HEK293T (cell line): ENCODE measurements around the gene MS4A6E.
A peak's percentile ranks its signal among the peaks of the same experiment; 100 is the strongest.
"Not testable (repeated sequence)": the region's sequence is repeated elsewhere in the genome, so short reads cannot be mapped to it uniquely, and the experiment has no call there.

Experiments used
- CTCF ChIA-PET: fragments of 350-600 bp; formaldehyde crosslinking; extraction: SDS; loops from one replicate; lab custom pipeline; 2021; ENCODE audit warnings: antibody characterized with exemption, inconsistent platforms; lab: Yijun Ruan, JAX
- POLR2A ChIA-PET: fragments of 350-600 bp; formaldehyde crosslinking; extraction: SDS; loops from one replicate; lab custom pipeline; 2020; ENCODE audit warnings: antibody characterized with exemption, inconsistent platforms; lab: Yijun Ruan, JAX
- DNase-seq: peaks from one replicate; pipeline ENCODE4 v3.0.0; 2012; ENCODE audit warnings: mixed read lengths; ENCODE audit errors: extremely low spot score
- ARNT ChIP-seq: fragments of 450-650 bp; IDR thresholded peaks from 2 replicates; pipeline ENCODE4 v1.6.1; 2017; ENCODE audit warnings: mild to moderate bottlenecking
- BHLHE40 ChIP-seq: fragments of 450-650 bp; IDR thresholded peaks from 2 replicates; pipeline ENCODE4 v1.6.1; 2016; ENCODE audit warnings: mild to moderate bottlenecking, moderate library complexity, borderline replicate concordance
- CTBP1 ChIP-seq: fragments of 450-650 bp; IDR thresholded peaks from 2 replicates; pipeline ENCODE4 v1.6.1; 2016; ENCODE audit warnings: borderline replicate concordance
- ELF4 ChIP-seq: fragments of 450-650 bp; IDR thresholded peaks from 2 replicates; pipeline ENCODE4 v1.6.1; 2017; ENCODE audit warnings: antibody characterized with exemption
- FOXA1 ChIP-seq: fragments of 450-650 bp; IDR thresholded peaks from 2 replicates; pipeline ENCODE4 v1.6.1; 2016; ENCODE audit warnings: mild to moderate bottlenecking
- FOXK2 ChIP-seq: fragments of 450-650 bp; IDR thresholded peaks from 2 replicates; pipeline ENCODE4 v1.6.1; 2016; ENCODE audit warnings: mild to moderate bottlenecking
- FOXM1 ChIP-seq: fragments of 450-650 bp; IDR thresholded peaks from 2 replicates; pipeline ENCODE4 v1.6.1; 2017; ENCODE audit warnings: mild to moderate bottlenecking, borderline replicate concordance
- HDGF ChIP-seq: fragments of 450-650 bp; IDR thresholded peaks from 2 replicates; pipeline ENCODE4 v1.6.1; 2017; ENCODE audit warnings: antibody characterized with exemption, borderline replicate concordance
- L3MBTL2 ChIP-seq: fragments of 450-650 bp; conservative IDR thresholded peaks from 2 replicates; pipeline ENCODE4 v1.6.1; 2016; ENCODE audit warnings: mild to moderate bottlenecking
- LEF1 ChIP-seq: fragments of 450-650 bp; IDR thresholded peaks from 2 replicates; pipeline ENCODE4 v1.6.1; 2017; ENCODE audit warnings: mild to moderate bottlenecking, borderline replicate concordance
- NFRKB ChIP-seq: fragments of 450-650 bp; IDR thresholded peaks from 2 replicates; pipeline ENCODE4 v1.6.1; 2016; ENCODE audit warnings: mild to moderate bottlenecking, moderate library complexity
- PKNOX1 ChIP-seq: fragments of 450-650 bp; IDR thresholded peaks from 2 replicates; pipeline ENCODE4 v1.6.1; 2016
- SP1 ChIP-seq: fragments of 450-650 bp; IDR thresholded peaks from 2 replicates; pipeline ENCODE4 v1.6.1; 2017
- SUZ12 ChIP-seq: fragments of 450-650 bp; IDR thresholded peaks from 2 replicates; pipeline ENCODE4 v1.6.1; 2016; ENCODE audit warnings: mild to moderate bottlenecking
- TARDBP ChIP-seq: fragments of 450-650 bp; IDR thresholded peaks from 2 replicates; pipeline ENCODE4 v1.6.1; 2016
- ZNF384 ChIP-seq: fragments of 450-650 bp; IDR thresholded peaks from 2 replicates; pipeline ENCODE4 v1.6.1; 2016

MS4A6E gene

GRCh38 chr11:60360621-60361020 lies 33.6 kb downstream of the MS4A6E start:
- ChIA-PET POLR2A (no interaction called here), CTCF (interaction anchor here (0.9 kb wide), 1 partner anchor 92 kb away, joined by 3 read pairs; no protein-coding TSS in a partner anchor)
- TF ChIP-seq FOXM1: no peak
- DNase-seq: no peak

GRCh38 chr11:60362241-60362640 lies 35.2 kb downstream of the MS4A6E start:
- DNase-seq: no peak
- ChIA-PET POLR2A (no interaction called here), CTCF (no interaction called here)
- TF ChIP-seq CTBP1: no peak
- TF ChIP-seq BHLHE40: no peak

GRCh38 chr11:60363542-60364470 lies 36.8 kb downstream of the MS4A6E start:
- ChIA-PET CTCF (interaction anchor here (0.6 to 1.5 kb wide), 9 partner anchors 17 to 279 kb away, joined by 3 to 5 read pairs (median 3); no protein-coding TSS in a partner anchor), POLR2A (no interaction called here)
- DNase-seq: peak; percentile 43

GRCh38 chr11:60366262-60366904 lies 39.3 kb downstream of the MS4A6E start:
- CTCF ChIA-PET, POLR2A ChIA-PET, DNase-seq: not testable (repeated sequence)

More at GRCh38 chr11:60363542-60364470, 36.8 kb downstream of the MS4A6E start:
- no peak for TF ChIP-seq ZNF384
- no peak for TF ChIP-seq CTBP1
- TF ChIP-seq LEF1: no peak
- no peak for TF ChIP-seq TARDBP
- TF ChIP-seq ARNT: no peak
- TF ChIP-seq SUZ12: no peak
- no peak for TF ChIP-seq NFRKB
- no peak for TF ChIP-seq BHLHE40
- no peak for TF ChIP-seq SP1
- no peak for TF ChIP-seq FOXK2
- no peak for TF ChIP-seq HDGF

- CTCF ChIA-PET: no interaction called here
Observed at GRCh38 chr11:60367009-60367408, 40.0 kb downstream of the MS4A6E start.

GRCh38 chr11:60367896-60368295 lies 40.8 kb downstream of the MS4A6E start:
- no peak for DNase-seq
- CTCF ChIA-PET: no interaction called here

More at GRCh38 chr11:60367009-60367408, 40.0 kb downstream of the MS4A6E start:
- TF ChIP-seq FOXA1: no peak
- TF ChIP-seq L3MBTL2: no peak
- no peak for TF ChIP-seq CTBP1
- no peak for TF ChIP-seq ZNF384
- no peak for TF ChIP-seq NFRKB
- no peak for TF ChIP-seq SP1
- TF ChIP-seq TARDBP: no peak
- TF ChIP-seq HDGF: no peak
- TF ChIP-seq ELF4: no peak
- POLR2A ChIA-PET: no interaction called here
- no peak for DNase-seq

More at GRCh38 chr11:60367896-60368295, 40.8 kb downstream of the MS4A6E start:
- TF ChIP-seq ELF4: no peak
- TF ChIP-seq CTBP1: no peak
- no peak for TF ChIP-seq ARNT
- no peak for TF ChIP-seq SUZ12
- TF ChIP-seq FOXK2: no peak
- TF ChIP-seq BHLHE40: no peak
- no peak for TF ChIP-seq FOXM1
- TF ChIP-seq HDGF: no peak
- no peak for TF ChIP-seq NFRKB
- no peak for TF ChIP-seq LEF1
- no peak for TF ChIP-seq PKNOX1
- no peak for TF ChIP-seq ZNF384
- no peak for TF ChIP-seq TARDBP
- TF ChIP-seq SP1: no peak
- no peak for TF ChIP-seq L3MBTL2
- no peak for TF ChIP-seq FOXA1
- POLR2A ChIA-PET: no interaction called here
